ENCODE data around the gene ITGA2B.
"Not testable (repeated sequence)": the region's sequence is repeated elsewhere in the genome, so short reads cannot be mapped to it uniquely, and the experiment has no call there.

Gene ITGA2B

GRCh38 chr17:44369414-44370023 lies 19.9 kb downstream of the ITGA2B start:
- not testable (repeated sequence) for H3K27me3 ChIP-seq (replicated peaks; ENCODE audit: control insufficient read depth, insufficient read depth, low read length, poor library complexity, severe bottlenecking); H3K4me1 ChIP-seq (ENCODE audit: control insufficient read depth, insufficient read depth, low read length, poor library complexity, severe bottlenecking); H3K4me3 ChIP-seq (ENCODE audit: insufficient read depth, low read depth, low read length, poor library complexity, severe bottlenecking); DNase-seq; H3K27ac ChIP-seq (ENCODE audit: insufficient read depth, low read length, poor library complexity, severe bottlenecking); H3K36me3 ChIP-seq (ENCODE audit: control insufficient read depth, insufficient read depth, low read length); H3K9me3 ChIP-seq (ENCODE audit: control insufficient read depth, low read length)

- not testable (repeated sequence) for H3K4me3 ChIP-seq (ENCODE audit: insufficient read depth, low read depth, low read length, poor library complexity, severe bottlenecking); H3K4me1 ChIP-seq (ENCODE audit: control insufficient read depth, insufficient read depth, low read length, poor library complexity, severe bottlenecking); H3K36me3 ChIP-seq (ENCODE audit: control insufficient read depth, insufficient read depth, low read length); H3K9me3 ChIP-seq (ENCODE audit: control insufficient read depth, low read length); H3K27me3 ChIP-seq (replicated peaks; ENCODE audit: control insufficient read depth, insufficient read depth, low read length, poor library complexity, severe bottlenecking); DNase-seq; H3K27ac ChIP-seq (ENCODE audit: insufficient read depth, low read length, poor library complexity, severe bottlenecking)
Measured at GRCh38 chr17:44368391-44369243, 20.8 kb downstream of the ITGA2B start.

GRCh38 chr17:44367231-44367979 lies 22.0 kb downstream of the ITGA2B start:
- DNase-seq, result no peak
- no peaks in the 10 kb centered on the region for H3K36me3 ChIP-seq (ENCODE audit: control insufficient read depth, insufficient read depth, low read length)

GRCh38 chr17:44365051-44365450 lies 24.4 kb downstream of the ITGA2B start:
- peaks cover 11% of the 10 kb centered on the region for H3K27me3 ChIP-seq (replicated peaks; ENCODE audit: control insufficient read depth, insufficient read depth, low read length, poor library complexity, severe bottlenecking)
- H3K4me3 ChIP-seq (ENCODE audit: insufficient read depth, low read depth, low read length, poor library complexity, severe bottlenecking); H3K9me3 ChIP-seq (ENCODE audit: control insufficient read depth, low read length); H3K4me1 ChIP-seq (ENCODE audit: control insufficient read depth, insufficient read depth, low read length, poor library complexity, severe bottlenecking); H3K27ac ChIP-seq (ENCODE audit: insufficient read depth, low read length, poor library complexity, severe bottlenecking); DNase-seq; H3K36me3 ChIP-seq (ENCODE audit: control insufficient read depth, insufficient read depth, low read length): not testable (repeated sequence)

More at GRCh38 chr17:44367231-44367979, 22.0 kb downstream of the ITGA2B start:
- no peak overlapping the region for H3K27ac ChIP-seq (ENCODE audit: insufficient read depth, low read length, poor library complexity, severe bottlenecking)
- H3K4me3 ChIP-seq (ENCODE audit: insufficient read depth, low read depth, low read length, poor library complexity, severe bottlenecking), result no peak overlapping the region
- no peaks in the 10 kb centered on the region for H3K9me3 ChIP-seq (ENCODE audit: control insufficient read depth, low read length)
- peaks cover 5% of the 10 kb centered on the region for H3K4me1 ChIP-seq (ENCODE audit: control insufficient read depth, insufficient read depth, low read length, poor library complexity, severe bottlenecking)
- H3K27me3 ChIP-seq (replicated peaks; ENCODE audit: control insufficient read depth, insufficient read depth, low read length, poor library complexity, severe bottlenecking), result peaks cover 7% of the 10 kb centered on the region

GRCh38 chr17:44363613-44364159 lies 25.8 kb downstream of the ITGA2B start, which contains the start of gene FAM171A2:
TSS of gene FAM171A2 (minus strand) at chr17:44363853. CDS start at chr17:44363714, 139 bp downstream.
- H3K4me3 ChIP-seq (ENCODE audit: insufficient read depth, low read depth, low read length, poor library complexity, severe bottlenecking), result peak within 1 kb of the TSS; percentile 60
- no peaks in the 10 kb centered on the region for H3K36me3 ChIP-seq (ENCODE audit: control insufficient read depth, insufficient read depth, low read length)
- H3K27me3 ChIP-seq (replicated peaks; ENCODE audit: control insufficient read depth, insufficient read depth, low read length, poor library complexity, severe bottlenecking), result peaks cover 11% of the 10 kb centered on the region
- H3K4me1 ChIP-seq (ENCODE audit: control insufficient read depth, insufficient read depth, low read length, poor library complexity, severe bottlenecking), result peaks cover 5% of the 10 kb centered on the region
- no peak within 1 kb of the TSS for H3K27ac ChIP-seq (ENCODE audit: insufficient read depth, low read length, poor library complexity, severe bottlenecking)
- H3K9me3 ChIP-seq (ENCODE audit: control insufficient read depth, low read length), result no peaks in the 10 kb centered on the region
- DNase-seq, result peak; percentile 36 to 46 (median 39)

GRCh38 chr17:44362949-44363612 lies 26.4 kb downstream of the ITGA2B start:
- peaks cover 11% of the 10 kb centered on the region for H3K27me3 ChIP-seq (replicated peaks; ENCODE audit: control insufficient read depth, insufficient read depth, low read length, poor library complexity, severe bottlenecking)
- no peaks in the 10 kb centered on the region for H3K9me3 ChIP-seq (ENCODE audit: control insufficient read depth, low read length)
- H3K4me3 ChIP-seq (ENCODE audit: insufficient read depth, low read depth, low read length, poor library complexity, severe bottlenecking), result peak overlapping the region; percentile 60
- no peak for DNase-seq
- H3K36me3 ChIP-seq (ENCODE audit: control insufficient read depth, insufficient read depth, low read length), result no peaks in the 10 kb centered on the region
- peaks cover 5% of the 10 kb centered on the region for H3K4me1 ChIP-seq (ENCODE audit: control insufficient read depth, insufficient read depth, low read length, poor library complexity, severe bottlenecking)
- no peak overlapping the region for H3K27ac ChIP-seq (ENCODE audit: insufficient read depth, low read length, poor library complexity, severe bottlenecking)

GRCh38 chr17:44362459-44362948 lies 26.9 kb downstream of the ITGA2B start:
- H3K27ac ChIP-seq (ENCODE audit: insufficient read depth, low read length, poor library complexity, severe bottlenecking), result no peak overlapping the region
- H3K27me3 ChIP-seq (replicated peaks; ENCODE audit: control insufficient read depth, insufficient read depth, low read length, poor library complexity, severe bottlenecking), result peaks cover 11% of the 10 kb centered on the region
- no peaks in the 10 kb centered on the region for H3K9me3 ChIP-seq (ENCODE audit: control insufficient read depth, low read length)
- DNase-seq, result no peak
- no peaks in the 10 kb centered on the region for H3K36me3 ChIP-seq (ENCODE audit: control insufficient read depth, insufficient read depth, low read length)
- peaks cover 5% of the 10 kb centered on the region for H3K4me1 ChIP-seq (ENCODE audit: control insufficient read depth, insufficient read depth, low read length, poor library complexity, severe bottlenecking)
- H3K4me3 ChIP-seq (ENCODE audit: insufficient read depth, low read depth, low read length, poor library complexity, severe bottlenecking), result peak overlapping the region; percentile 60

GRCh38 chr17:44361292-44362260 lies 27.9 kb downstream of the ITGA2B start:
- no peak overlapping the region for H3K4me3 ChIP-seq (ENCODE audit: insufficient read depth, low read depth, low read length, poor library complexity, severe bottlenecking)
- DNase-seq, result no peak
- H3K4me1 ChIP-seq (ENCODE audit: control insufficient read depth, insufficient read depth, low read length, poor library complexity, severe bottlenecking), result peaks cover 5% of the 10 kb centered on the region
- H3K27me3 ChIP-seq (replicated peaks; ENCODE audit: control insufficient read depth, insufficient read depth, low read length, poor library complexity, severe bottlenecking), result peaks cover 11% of the 10 kb centered on the region
- H3K36me3 ChIP-seq (ENCODE audit: control insufficient read depth, insufficient read depth, low read length), result no peaks in the 10 kb centered on the region
- H3K9me3 ChIP-seq (ENCODE audit: control insufficient read depth, low read length), result no peaks in the 10 kb centered on the region
- H3K27ac ChIP-seq (ENCODE audit: insufficient read depth, low read length, poor library complexity, severe bottlenecking), result no peak overlapping the region
